K562 (cell line): ENCODE data around the gene ANO10. TPM values are rescaled to one million over a fixed set of nuclear protein-coding genes. Genes with fewer than 3 reads are reported as not detected.
A peak's percentile ranks its signal among the peaks of the same experiment; 100 is the strongest.

Experiments used
- ASH1L ChIP-seq: fragments of 450-650 bp; IDR thresholded peaks from 2 replicates; pipeline ENCODE4 v1.6.1; 2018; ENCODE audit warnings: borderline replicate concordance, mild to moderate bottlenecking, low read depth; ENCODE audit not compliant: partially characterized antibody
- CEBPG ChIP-seq, 3 experiments: fragments of 200-800 bp in 1 of 3; sonication (Bioruptor generic) in 1 of 3; sonication (generic) in 1 of 3; formaldehyde crosslinking in 1 of 3; IDR thresholded peaks in 2 of 3; conservative IDR thresholded peaks in 1 of 3; 2 replicates each; pipeline versions ENCODE4 v1.6.1 to v1.8.0; 2016 to 2022; ENCODE audit warnings: missing compliant biosample characterization in 2 of 3, missing genetic modification characterization in 2 of 3, mild to moderate bottlenecking in 1 of 3, missing genetic modification reagents in 1 of 3
- ETV1 ChIP-seq: fragments of 450-650 bp; conservative IDR thresholded peaks from 2 replicates; pipeline ENCODE4 v1.6.1; 2016; ENCODE audit warnings: missing genetic modification characterization, control low read depth, low read depth, missing compliant biosample characterization
- EZH2 ChIP-seq: IDR thresholded peaks from 2 replicates; pipeline ENCODE4 v1.6.1; 2012; ENCODE audit warnings: low read depth, mild to moderate bottlenecking, inconsistent platforms, low read length, borderline replicate concordance
- HDAC3 ChIP-seq: fragments of 450-650 bp; IDR thresholded peaks from 2 replicates; pipeline ENCODE4 v1.6.1; 2018; ENCODE audit warnings: borderline replicate concordance, mild to moderate bottlenecking, moderate library complexity; ENCODE audit not compliant: partially characterized antibody
- KLF6 ChIP-seq: fragments of 250-450 bp; sonication (Bioruptor Pico); IDR thresholded peaks from 2 replicates; pipeline ENCODE4 v1.4.0; 2020; ENCODE audit warnings: mild to moderate bottlenecking, moderate library complexity, borderline replicate concordance
- LEF1 ChIP-seq: fragments of 450-650 bp; IDR thresholded peaks from 2 replicates; pipeline ENCODE4 v1.6.1; 2016; ENCODE audit warnings: mild to moderate bottlenecking
- MIER1 ChIP-seq: fragments of 450-650 bp; IDR thresholded peaks from 2 replicates; pipeline ENCODE4 v1.6.1; 2016; ENCODE audit warnings: antibody characterized with exemption, mild to moderate bottlenecking, low read depth
- MTA1 ChIP-seq: fragments of 450-650 bp; IDR thresholded peaks from 2 replicates; pipeline ENCODE4 v1.6.1; 2017; ENCODE audit warnings: borderline replicate concordance
- MTA3 ChIP-seq: fragments of 450-650 bp; formaldehyde crosslinking; IDR thresholded peaks from 2 replicates; pipeline ENCODE4 v1.6.1; 2017; ENCODE audit warnings: mild to moderate bottlenecking, borderline replicate concordance
- RBM39 ChIP-seq: fragments of 200-400 bp; formaldehyde crosslinking; optimal IDR thresholded peaks from 2 replicates; pipeline ENCODE3; 2018; ENCODE audit warnings: low read depth, low read length
- RFX1 ChIP-seq: fragments of 450-650 bp; IDR thresholded peaks from 2 replicates; pipeline ENCODE4 v1.6.1; 2016; ENCODE audit warnings: mild to moderate bottlenecking, moderate library complexity
- SRSF1 ChIP-seq: fragments of 200-400 bp; formaldehyde crosslinking; IDR thresholded peaks from 2 replicates; pipeline ENCODE4 v1.6.1; 2017; ENCODE audit warnings: mild to moderate bottlenecking, low read depth, low read length, moderate library complexity
- ZNF121 ChIP-seq: sonication (generic); formaldehyde crosslinking; conservative IDR thresholded peaks from 2 replicates; pipeline ENCODE4 v1.8.0; 2022; ENCODE audit warnings: missing genetic modification reagents
- ZNF445 ChIP-seq: fragments of 250-450 bp; sonication (Bioruptor Pico); IDR thresholded peaks from 2 replicates; pipeline ENCODE4 v1.4.0; 2020; ENCODE audit warnings: low read depth, mild to moderate bottlenecking, moderate library complexity
- polyA plus RNA-seq, 8 experiments: library from polyadenylated mRNA; depleted of rRNA in 4 of 8; stranded (reverse) in 5 of 8; unstranded in 3 of 8; fragments of >200 nt; fragmentation: Nextera tagmentation in 2 of 8; fragmentation: Illumina TruSeq in 1 of 8; extraction: Ambion mirVana in 2 of 8; extraction: Trizol in 1 of 8; gene quantifications; 2 replicates each; pipeline versions ENCODE4 v1.2.1 to v1.2.3, GENCODE V29; 2011 to 2014; ENCODE audit warnings: inconsistent platforms in 1 of 8, missing spikeins in 1 of 8
- total RNA-seq, 7 experiments: library from RNA; depleted of rRNA in 6 of 7; stranded (reverse); fragments of >200 nt in 6 of 7; fragmentation: Illumina TruSeq in 2 of 7; extraction: Trizol in 2 of 7; gene quantifications; 2 replicates each; pipeline versions ENCODE4 v1.2.1 to v1.2.3, GENCODE V29; 2011 to 2021; ENCODE audit warnings: low replicate concordance in 1 of 7
- TF ChIP-seq, protein P1 (sequence below): sonication (generic); formaldehyde crosslinking; IDR thresholded peaks from 2 replicates; pipeline ENCODE4 v1.9.0; 2022; ENCODE audit warnings: mild to moderate bottlenecking, missing genetic modification reagents
- TF ChIP-seq, protein P2 (sequence below): fragments of 450-650 bp; IDR thresholded peaks from 2 replicates; pipeline ENCODE4 v1.6.1; 2016; ENCODE audit warnings: borderline replicate concordance
- TF ChIP-seq, protein P3 (sequence below): fragments of 450-650 bp; IDR thresholded peaks from one replicate; pipeline ENCODE4 v1.6.1; 2018; ENCODE audit warnings: mild to moderate bottlenecking, moderate library complexity; ENCODE audit not compliant: partially characterized antibody
- TF ChIP-seq, protein P4 (sequence below): fragments of 250-450 bp; sonication (Bioruptor Pico); IDR thresholded peaks from 2 replicates; pipeline ENCODE4 v1.4.0; 2020
- TF ChIP-seq, protein P5 (sequence below): sonication (generic); formaldehyde crosslinking; IDR thresholded peaks from 2 replicates; pipeline ENCODE4 v1.8.0; 2022; ENCODE audit warnings: mild to moderate bottlenecking, low read depth, missing genetic modification reagents

The ANO10 gene
- total and polyA plus RNA-seq, 9 of the 15 experiments (the other 6 are each of a cell fraction or from before 2014, with no cell fraction given), result 6.4 to 46.0 (median 32.3) TPM

DNA sequence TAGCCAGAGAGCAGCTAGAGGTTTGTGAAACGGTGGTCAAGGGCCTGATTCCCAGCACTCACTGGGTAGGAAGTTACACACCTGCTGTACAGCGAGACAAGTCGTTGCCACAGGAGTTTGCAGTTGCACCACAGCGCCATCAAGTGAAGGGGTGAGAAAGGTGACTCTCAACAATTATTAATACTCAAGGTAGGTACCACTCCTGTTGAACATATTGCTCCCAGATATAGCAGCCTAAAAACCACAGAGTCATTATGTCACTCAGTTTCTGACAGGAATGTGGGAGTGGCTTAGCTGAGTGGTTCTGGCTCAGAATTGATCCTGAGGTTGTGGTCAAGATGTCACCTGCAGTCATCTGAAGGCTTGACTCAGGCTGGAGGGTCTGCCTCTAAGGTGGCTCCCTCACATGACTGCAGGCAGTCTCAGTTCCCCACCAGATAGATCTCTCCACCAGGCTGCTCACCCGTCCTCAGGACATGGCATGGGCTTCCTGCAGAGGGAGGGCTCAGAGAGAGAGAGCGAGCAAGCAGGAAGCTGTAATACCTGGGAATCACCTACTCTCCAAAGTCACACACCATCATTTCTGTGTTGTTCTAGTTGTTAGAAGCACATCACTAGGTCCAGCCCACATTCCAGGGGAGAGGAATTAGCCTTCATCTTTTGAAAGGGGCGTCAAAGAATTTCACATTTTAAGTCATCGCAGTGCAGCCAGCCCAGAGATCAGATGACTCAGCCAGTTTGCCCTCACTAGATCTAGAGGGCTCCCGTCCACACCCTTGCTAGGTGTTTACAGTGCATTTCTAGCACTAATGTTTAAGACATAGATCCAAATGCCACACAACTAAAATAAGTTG, 17.0 kb upstream of the ANO10 start (continued):
- TF ChIP-seq, protein P1, sequence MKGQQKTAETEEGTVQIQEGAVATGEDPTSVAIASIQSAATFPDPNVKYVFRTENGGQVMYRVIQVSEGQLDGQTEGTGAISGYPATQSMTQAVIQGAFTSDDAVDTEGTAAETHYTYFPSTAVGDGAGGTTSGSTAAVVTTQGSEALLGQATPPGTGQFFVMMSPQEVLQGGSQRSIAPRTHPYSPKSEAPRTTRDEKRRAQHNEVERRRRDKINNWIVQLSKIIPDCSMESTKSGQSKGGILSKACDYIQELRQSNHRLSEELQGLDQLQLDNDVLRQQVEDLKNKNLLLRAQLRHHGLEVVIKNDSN, result peak; percentile 57
- TF ChIP-seq ETV1 (tag) (peak; percentile 42), CEBPG (CRISPR knock-in tag; IDR thresholded peaks at IDR 0.05) (no peak), CEBPG (tag; conservative IDR thresholded peaks at IDR 0.05 in 1 of 2, IDR thresholded peaks at IDR 0.05 in 1 of 2) (no peak), SRSF1 (no peak), ZNF121 (CRISPR knock-in tag) (no peak), MTA1 (no peak; the same call in 1 of the 2 replicates), LEF1 (no peak), ASH1L (no peak), RBM39 (no peak), MTA3 (peak; percentile 90), RFX1 (no peak), MIER1 (no peak), ZNF445 (CRISPR knock-in tag) (no peak), HDAC3 (no peak), KLF6 (CRISPR knock-in tag) (no peak), EZH2 (no peak)
- TF ChIP-seq, protein P2, sequence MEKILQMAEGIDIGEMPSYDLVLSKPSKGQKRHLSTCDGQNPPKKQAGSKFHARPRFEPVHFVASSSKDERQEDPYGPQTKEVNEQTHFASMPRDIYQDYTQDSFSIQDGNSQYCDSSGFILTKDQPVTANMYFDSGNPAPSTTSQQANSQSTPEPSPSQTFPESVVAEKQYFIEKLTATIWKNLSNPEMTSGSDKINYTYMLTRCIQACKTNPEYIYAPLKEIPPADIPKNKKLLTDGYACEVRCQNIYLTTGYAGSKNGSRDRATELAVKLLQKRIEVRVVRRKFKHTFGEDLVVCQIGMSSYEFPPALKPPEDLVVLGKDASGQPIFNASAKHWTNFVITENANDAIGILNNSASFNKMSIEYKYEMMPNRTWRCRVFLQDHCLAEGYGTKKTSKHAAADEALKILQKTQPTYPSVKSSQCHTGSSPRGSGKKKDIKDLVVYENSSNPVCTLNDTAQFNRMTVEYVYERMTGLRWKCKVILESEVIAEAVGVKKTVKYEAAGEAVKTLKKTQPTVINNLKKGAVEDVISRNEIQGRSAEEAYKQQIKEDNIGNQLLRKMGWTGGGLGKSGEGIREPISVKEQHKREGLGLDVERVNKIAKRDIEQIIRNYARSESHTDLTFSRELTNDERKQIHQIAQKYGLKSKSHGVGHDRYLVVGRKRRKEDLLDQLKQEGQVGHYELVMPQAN, result no peak
- TF ChIP-seq, protein P3, sequence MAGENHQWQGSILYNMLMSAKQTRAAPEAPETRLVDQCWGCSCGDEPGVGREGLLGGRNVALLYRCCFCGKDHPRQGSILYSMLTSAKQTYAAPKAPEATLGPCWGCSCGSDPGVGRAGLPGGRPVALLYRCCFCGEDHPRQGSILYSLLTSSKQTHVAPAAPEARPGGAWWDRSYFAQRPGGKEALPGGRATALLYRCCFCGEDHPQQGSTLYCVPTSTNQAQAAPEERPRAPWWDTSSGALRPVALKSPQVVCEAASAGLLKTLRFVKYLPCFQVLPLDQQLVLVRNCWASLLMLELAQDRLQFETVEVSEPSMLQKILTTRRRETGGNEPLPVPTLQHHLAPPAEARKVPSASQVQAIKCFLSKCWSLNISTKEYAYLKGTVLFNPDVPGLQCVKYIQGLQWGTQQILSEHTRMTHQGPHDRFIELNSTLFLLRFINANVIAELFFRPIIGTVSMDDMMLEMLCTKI, result no peak
- TF ChIP-seq, protein P4, sequence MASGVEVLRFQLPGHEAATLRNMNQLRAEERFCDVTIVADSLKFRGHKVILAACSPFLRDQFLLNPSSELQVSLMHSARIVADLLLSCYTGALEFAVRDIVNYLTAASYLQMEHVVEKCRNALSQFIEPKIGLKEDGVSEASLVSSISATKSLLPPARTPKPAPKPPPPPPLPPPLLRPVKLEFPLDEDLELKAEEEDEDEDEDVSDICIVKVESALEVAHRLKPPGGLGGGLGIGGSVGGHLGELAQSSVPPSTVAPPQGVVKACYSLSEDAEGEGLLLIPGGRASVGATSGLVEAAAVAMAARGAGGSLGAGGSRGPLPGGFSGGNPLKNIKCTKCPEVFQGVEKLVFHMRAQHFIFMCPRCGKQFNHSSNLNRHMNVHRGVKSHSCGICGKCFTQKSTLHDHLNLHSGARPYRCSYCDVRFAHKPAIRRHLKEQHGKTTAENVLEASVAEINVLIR (CRISPR knock-in tag), result no peak
- TF ChIP-seq, protein P5, sequence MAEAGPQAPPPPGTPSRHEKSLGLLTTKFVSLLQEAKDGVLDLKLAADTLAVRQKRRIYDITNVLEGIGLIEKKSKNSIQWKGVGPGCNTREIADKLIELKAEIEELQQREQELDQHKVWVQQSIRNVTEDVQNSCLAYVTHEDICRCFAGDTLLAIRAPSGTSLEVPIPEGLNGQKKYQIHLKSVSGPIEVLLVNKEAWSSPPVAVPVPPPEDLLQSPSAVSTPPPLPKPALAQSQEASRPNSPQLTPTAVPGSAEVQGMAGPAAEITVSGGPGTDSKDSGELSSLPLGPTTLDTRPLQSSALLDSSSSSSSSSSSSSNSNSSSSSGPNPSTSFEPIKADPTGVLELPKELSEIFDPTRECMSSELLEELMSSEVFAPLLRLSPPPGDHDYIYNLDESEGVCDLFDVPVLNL (CRISPR knock-in tag), result no peak
